OCI-LY1 (cell line): Measurements from ENCODE around the gene ARID5A.

Source experiments
- CTCF ChIP-seq: fragments of 200-600 bp; sonication (generic), shearing (Covaris generic); IDR thresholded peaks from 2 replicates; pipeline ENCODE4 v1.5.1; 2017; ENCODE audit warnings: mild to moderate bottlenecking, antibody characterized with exemption, low read length, moderate library complexity, mixed read lengths
- EZH2 ChIP-seq: fragments of 200-600 bp; sonication (generic), shearing (Covaris generic); IDR thresholded peaks from 2 replicates; pipeline ENCODE4 v1.8.0; 2017; ENCODE audit warnings: borderline replicate concordance, mixed run types, mild to moderate bottlenecking, antibody characterized with exemption, low read length, moderate library complexity, mixed read lengths

- TF ChIP-seq EZH2 (no peak), CTCF (no peak)
Measured at GRCh38 chr2:96501886-96502810, 34.4 kb upstream of the ARID5A start.
